Measurements from ENCODE around the gene TMED1. TPM values are rescaled to one million over a fixed set of nuclear protein-coding genes. Genes with fewer than 3 reads are reported as not detected.
"Not testable (repeated sequence)": the region's sequence is repeated elsewhere in the genome, so short reads cannot be mapped to it uniquely, and the experiment has no call there.

TMED1 gene
- total and polyA plus RNA-seq, 2 donors from 2014 or later: 36.0 to 60.6 TPM

- H3K9me3 ChIP-seq (ENCODE audit: control insufficient read depth in 2 of 3, insufficient read depth in 1 of 3, low read length in 3 of 3): peaks cover 0 to 2% (median 0%) of the 10 kb centered on the region in 3 donors
- H3K9ac ChIP-seq (ENCODE audit: low read length in 3 of 3): no peak overlapping the region
- intact Hi-C loops (cut with DNase I): no loop called here
- DNase-seq (no peak), FAIRE-seq (no peak)
- no peaks in the 10 kb centered on the region for H3K36me3 ChIP-seq (ENCODE audit: control insufficient read depth in 2 of 3, insufficient read depth in 3 of 3, low read length in 3 of 3)
- no peak for TF ChIP-seq CTCF (IDR thresholded peaks at IDR 0.05; ENCODE audit: borderline replicate concordance, extremely low read depth, insufficient read depth)
- no peak overlapping the region for H3K27ac ChIP-seq (ENCODE audit: low read depth in 2 of 2, low read length in 2 of 2)
- H3K4me3 ChIP-seq (ENCODE audit: low read length in 3 of 3): no peak overlapping the region
- no peaks in the 10 kb centered on the region for H3K27me3 ChIP-seq (ENCODE audit: control insufficient read depth, insufficient read depth, low read length)
- H3K4me1 ChIP-seq (ENCODE audit: control insufficient read depth in 2 of 3, insufficient read depth in 2 of 3, low read depth in 1 of 3, low read length in 3 of 3): peaks cover 0 to 6% (median 2%) of the 10 kb centered on the region in 3 donors
Measured at GRCh38 chr19:10878253-10878652, 42.2 kb upstream of the TMED1 start.

- H3K9me3 ChIP-seq (ENCODE audit: control insufficient read depth in 2 of 3, insufficient read depth in 1 of 3, low read length in 3 of 3); DNase-seq; H3K9ac ChIP-seq (ENCODE audit: low read length in 3 of 3); H3K36me3 ChIP-seq (ENCODE audit: control insufficient read depth in 2 of 3, insufficient read depth in 3 of 3, low read length in 3 of 3); H3K4me3 ChIP-seq (ENCODE audit: low read length in 3 of 3); H3K27me3 ChIP-seq (ENCODE audit: control insufficient read depth, insufficient read depth, low read length); FAIRE-seq; intact Hi-C loops (cut with DNase I); H3K27ac ChIP-seq (ENCODE audit: low read depth in 2 of 2, low read length in 2 of 2); H3K4me1 ChIP-seq (ENCODE audit: control insufficient read depth in 2 of 3, insufficient read depth in 2 of 3, low read depth in 1 of 3, low read length in 3 of 3): not testable (repeated sequence)
Measured at GRCh38 chr19:10877608-10878007, 41.6 kb upstream of the TMED1 start.

GRCh38 chr19:10876459-10877240, 40.6 kb upstream of the TMED1 start:
- intact Hi-C loops (cut with DNase I): no loop called here
- peaks cover 0 to 9% (median 6%) of the 10 kb centered on the region in 3 donors for H3K4me1 ChIP-seq (ENCODE audit: control insufficient read depth in 2 of 3, insufficient read depth in 2 of 3, low read depth in 1 of 3, low read length in 3 of 3)
- DNase-seq: no peak

More at GRCh38 chr19:10876459-10877240, 40.6 kb upstream of the TMED1 start:
- H3K27ac ChIP-seq (ENCODE audit: low read depth in 2 of 2, low read length in 2 of 2): no peak overlapping the region
- no peaks in the 10 kb centered on the region for H3K36me3 ChIP-seq (ENCODE audit: control insufficient read depth in 2 of 3, insufficient read depth in 3 of 3, low read length in 3 of 3)
- H3K4me3 ChIP-seq (ENCODE audit: low read length in 3 of 3): no peak overlapping the region
- peaks cover 0 to 2% (median 0%) of the 10 kb centered on the region in 3 donors for H3K9me3 ChIP-seq (ENCODE audit: control insufficient read depth in 2 of 3, insufficient read depth in 1 of 3, low read length in 3 of 3)
- no peak for TF ChIP-seq CTCF (IDR thresholded peaks at IDR 0.05; ENCODE audit: borderline replicate concordance, extremely low read depth, insufficient read depth)
- no peak for FAIRE-seq
- H3K9ac ChIP-seq (ENCODE audit: low read length in 3 of 3): no peak overlapping the region
- H3K27me3 ChIP-seq (ENCODE audit: control insufficient read depth, insufficient read depth, low read length): no peaks in the 10 kb centered on the region
